ENCODE measurements around the gene BBX. TPM values are rescaled to one million over a fixed set of nuclear protein-coding genes. Genes with fewer than 3 reads are reported as not detected.

Gene BBX
- total and polyA plus RNA-seq, 4 donors = 4.7 to 25.1 (median 20.5) TPM

DNA sequence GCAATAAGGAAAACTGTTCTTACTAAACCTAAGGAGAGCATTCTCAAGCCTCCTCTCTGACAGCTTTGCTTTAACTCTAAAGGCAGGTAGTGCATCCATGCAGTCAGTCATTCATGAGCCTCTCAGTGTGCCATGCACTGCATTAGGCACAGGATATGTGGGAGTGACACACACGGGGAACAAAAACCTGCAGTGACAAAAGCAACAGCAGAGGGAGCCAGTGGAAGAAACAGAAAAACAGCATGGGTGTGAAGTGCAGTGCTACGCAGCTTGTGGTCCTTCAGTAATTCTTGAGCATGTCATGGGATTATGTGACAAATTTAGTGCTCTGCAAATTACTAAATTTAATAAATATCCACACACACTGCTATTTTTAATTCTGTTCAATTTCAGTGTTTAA lies 230.7 kb downstream of the BBX start:
- Histone ChIP-seq H3K36me3 (ENCODE audit: control insufficient read depth in 4 of 4, insufficient read depth in 3 of 4, low read depth in 1 of 4, low read length in 3 of 4) (peaks cover 0 to 8% (median 2%) of the 10 kb centered on the region in 4 donors), H3K4me1 (ENCODE audit: control insufficient read depth in 4 of 4, insufficient read depth in 4 of 4, low read length in 3 of 4) (no peaks in the 10 kb centered on the region), H3K27me3 (ENCODE audit: control insufficient read depth in 4 of 4, insufficient read depth in 4 of 4, low read length in 3 of 4) (no peaks in the 10 kb centered on the region), H3K27ac (ENCODE audit: low read depth in 1 of 2, low read length in 2 of 2) (no peak overlapping the region), H3K9ac (ENCODE audit: low read depth in 1 of 2, low read length in 2 of 2) (no peak overlapping the region), H3K4me3 (ENCODE audit: low read depth in 1 of 3, low read length in 3 of 3) (no peak overlapping the region), H3K9me3 (ENCODE audit: control insufficient read depth in 4 of 4, low read length in 3 of 4) (no peaks in the 10 kb centered on the region)
- 37% methylated on average over 2 of the region's 2 CpGs for WGBS
- no peak for DNase-seq (ENCODE audit: low spot score)
- TF ChIP-seq, protein P1, sequence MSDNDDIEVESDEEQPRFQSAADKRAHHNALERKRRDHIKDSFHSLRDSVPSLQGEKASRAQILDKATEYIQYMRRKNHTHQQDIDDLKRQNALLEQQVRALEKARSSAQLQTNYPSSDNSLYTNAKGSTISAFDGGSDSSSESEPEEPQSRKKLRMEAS (IDR thresholded peaks at IDR 0.05) = no peak
- TF ChIP-seq SP1 (IDR thresholded peaks at IDR 0.05) = no peak
- TF ChIP-seq RAD21 (IDR thresholded peaks at IDR 0.05) = peak; percentile 76 to 85
- no peak for TF ChIP-seq FOXA1 (IDR thresholded peaks at IDR 0.05)
- TF ChIP-seq, protein P2, sequence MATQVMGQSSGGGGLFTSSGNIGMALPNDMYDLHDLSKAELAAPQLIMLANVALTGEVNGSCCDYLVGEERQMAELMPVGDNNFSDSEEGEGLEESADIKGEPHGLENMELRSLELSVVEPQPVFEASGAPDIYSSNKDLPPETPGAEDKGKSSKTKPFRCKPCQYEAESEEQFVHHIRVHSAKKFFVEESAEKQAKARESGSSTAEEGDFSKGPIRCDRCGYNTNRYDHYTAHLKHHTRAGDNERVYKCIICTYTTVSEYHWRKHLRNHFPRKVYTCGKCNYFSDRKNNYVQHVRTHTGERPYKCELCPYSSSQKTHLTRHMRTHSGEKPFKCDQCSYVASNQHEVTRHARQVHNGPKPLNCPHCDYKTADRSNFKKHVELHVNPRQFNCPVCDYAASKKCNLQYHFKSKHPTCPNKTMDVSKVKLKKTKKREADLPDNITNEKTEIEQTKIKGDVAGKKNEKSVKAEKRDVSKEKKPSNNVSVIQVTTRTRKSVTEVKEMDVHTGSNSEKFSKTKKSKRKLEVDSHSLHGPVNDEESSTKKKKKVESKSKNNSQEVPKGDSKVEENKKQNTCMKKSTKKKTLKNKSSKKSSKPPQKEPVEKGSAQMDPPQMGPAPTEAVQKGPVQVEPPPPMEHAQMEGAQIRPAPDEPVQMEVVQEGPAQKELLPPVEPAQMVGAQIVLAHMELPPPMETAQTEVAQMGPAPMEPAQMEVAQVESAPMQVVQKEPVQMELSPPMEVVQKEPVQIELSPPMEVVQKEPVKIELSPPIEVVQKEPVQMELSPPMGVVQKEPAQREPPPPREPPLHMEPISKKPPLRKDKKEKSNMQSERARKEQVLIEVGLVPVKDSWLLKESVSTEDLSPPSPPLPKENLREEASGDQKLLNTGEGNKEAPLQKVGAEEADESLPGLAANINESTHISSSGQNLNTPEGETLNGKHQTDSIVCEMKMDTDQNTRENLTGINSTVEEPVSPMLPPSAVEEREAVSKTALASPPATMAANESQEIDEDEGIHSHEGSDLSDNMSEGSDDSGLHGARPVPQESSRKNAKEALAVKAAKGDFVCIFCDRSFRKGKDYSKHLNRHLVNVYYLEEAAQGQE (IDR thresholded peaks at IDR 0.05) = no peak
- TF ChIP-seq FOXA2 (IDR thresholded peaks at IDR 0.05) = no peak
- TF ChIP-seq, protein P3, sequence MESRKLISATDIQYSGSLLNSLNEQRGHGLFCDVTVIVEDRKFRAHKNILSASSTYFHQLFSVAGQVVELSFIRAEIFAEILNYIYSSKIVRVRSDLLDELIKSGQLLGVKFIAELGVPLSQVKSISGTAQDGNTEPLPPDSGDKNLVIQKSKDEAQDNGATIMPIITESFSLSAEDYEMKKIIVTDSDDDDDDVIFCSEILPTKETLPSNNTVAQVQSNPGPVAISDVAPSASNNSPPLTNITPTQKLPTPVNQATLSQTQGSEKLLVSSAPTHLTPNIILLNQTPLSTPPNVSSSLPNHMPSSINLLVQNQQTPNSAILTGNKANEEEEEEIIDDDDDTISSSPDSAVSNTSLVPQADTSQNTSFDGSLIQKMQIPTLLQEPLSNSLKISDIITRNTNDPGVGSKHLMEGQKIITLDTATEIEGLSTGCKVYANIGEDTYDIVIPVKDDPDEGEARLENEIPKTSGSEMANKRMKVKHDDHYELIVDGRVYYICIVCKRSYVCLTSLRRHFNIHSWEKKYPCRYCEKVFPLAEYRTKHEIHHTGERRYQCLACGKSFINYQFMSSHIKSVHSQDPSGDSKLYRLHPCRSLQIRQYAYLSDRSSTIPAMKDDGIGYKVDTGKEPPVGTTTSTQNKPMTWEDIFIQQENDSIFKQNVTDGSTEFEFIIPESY (IDR thresholded peaks at IDR 0.05) = no peak
- TF ChIP-seq JUND (IDR thresholded peaks at IDR 0.05) = no peak
- TF ChIP-seq HNF4G (IDR thresholded peaks at IDR 0.05) = no peak
- TF ChIP-seq HNF4A (conservative IDR thresholded peaks at IDR 0.05) = no peak
- TF ChIP-seq TAF1 (conservative IDR thresholded peaks at IDR 0.05) = no peak
- TF ChIP-seq, protein P4, sequence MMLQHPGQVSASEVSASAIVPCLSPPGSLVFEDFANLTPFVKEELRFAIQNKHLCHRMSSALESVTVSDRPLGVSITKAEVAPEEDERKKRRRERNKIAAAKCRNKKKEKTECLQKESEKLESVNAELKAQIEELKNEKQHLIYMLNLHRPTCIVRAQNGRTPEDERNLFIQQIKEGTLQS (IDR thresholded peaks at IDR 0.05) = no peak
- TF ChIP-seq, protein P5, sequence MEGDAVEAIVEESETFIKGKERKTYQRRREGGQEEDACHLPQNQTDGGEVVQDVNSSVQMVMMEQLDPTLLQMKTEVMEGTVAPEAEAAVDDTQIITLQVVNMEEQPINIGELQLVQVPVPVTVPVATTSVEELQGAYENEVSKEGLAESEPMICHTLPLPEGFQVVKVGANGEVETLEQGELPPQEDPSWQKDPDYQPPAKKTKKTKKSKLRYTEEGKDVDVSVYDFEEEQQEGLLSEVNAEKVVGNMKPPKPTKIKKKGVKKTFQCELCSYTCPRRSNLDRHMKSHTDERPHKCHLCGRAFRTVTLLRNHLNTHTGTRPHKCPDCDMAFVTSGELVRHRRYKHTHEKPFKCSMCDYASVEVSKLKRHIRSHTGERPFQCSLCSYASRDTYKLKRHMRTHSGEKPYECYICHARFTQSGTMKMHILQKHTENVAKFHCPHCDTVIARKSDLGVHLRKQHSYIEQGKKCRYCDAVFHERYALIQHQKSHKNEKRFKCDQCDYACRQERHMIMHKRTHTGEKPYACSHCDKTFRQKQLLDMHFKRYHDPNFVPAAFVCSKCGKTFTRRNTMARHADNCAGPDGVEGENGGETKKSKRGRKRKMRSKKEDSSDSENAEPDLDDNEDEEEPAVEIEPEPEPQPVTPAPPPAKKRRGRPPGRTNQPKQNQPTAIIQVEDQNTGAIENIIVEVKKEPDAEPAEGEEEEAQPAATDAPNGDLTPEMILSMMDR (IDR thresholded peaks at IDR 0.05; ENCODE audit: low read depth, low read length, missing input control) = peak; percentile 57
- no peak for TF ChIP-seq NR2F2 (IDR thresholded peaks at IDR 0.05)
- no peak for TF ChIP-seq EGR1 (IDR thresholded peaks at IDR 0.05; ENCODE audit: low read depth in 2 of 2)
- no peak for TF ChIP-seq GABPA (IDR thresholded peaks at IDR 0.05 in 1 of 2, conservative IDR thresholded peaks at IDR 0.05 in 1 of 2)
- peak in 1 of 2 donors; percentile 17 for TF ChIP-seq RXRA (IDR thresholded peaks at IDR 0.05)
- TF ChIP-seq YY1 (IDR thresholded peaks at IDR 0.05) = no peak
